PFSK-1 (cell line): ENCODE measurements around the gene AMDHD2.
A peak's percentile ranks its signal among the peaks of the same experiment; 100 is the strongest.

ENCODE experiments used
- FOXP2 ChIP-seq: optimal IDR thresholded peaks from 2 replicates; pipeline ENCODE3; 2011; ENCODE audit warnings: borderline replicate concordance, control low read depth, inconsistent platforms; ENCODE audit not compliant: insufficient read depth; ENCODE audit errors: extremely low read length, extremely low read depth
- POLR2AphosphoS5 ChIP-seq: IDR thresholded peaks from 2 replicates; pipeline ENCODE4 v1.6.1; 2012; ENCODE audit warnings: low read depth, mild to moderate bottlenecking, control low read depth, low read length, moderate library complexity
- SIN3A ChIP-seq: IDR thresholded peaks from 2 replicates; pipeline ENCODE4 v1.6.1; 2012; ENCODE audit warnings: mild to moderate bottlenecking, low read length, moderate library complexity, borderline replicate concordance; ENCODE audit not compliant: insufficient read depth
- TAF1 ChIP-seq: IDR thresholded peaks from 2 replicates; pipeline ENCODE4 v1.6.1; 2012; ENCODE audit warnings: low read length, control low read depth, borderline replicate concordance; ENCODE audit not compliant: insufficient read depth
- TF ChIP-seq, protein P1 (sequence below), 2 experiments: IDR thresholded peaks; 2 replicates each; pipeline versions ENCODE4 v1.6.1 to v1.8.0; 2011 to 2012; ENCODE audit warnings: low read depth in 2 of 2, low read length in 2 of 2, control low read depth in 1 of 2, inconsistent platforms in 1 of 2, mild to moderate bottlenecking in 1 of 2, moderate library complexity in 1 of 2; ENCODE audit not compliant: insufficient read depth in 1 of 2

AMDHD2 gene

DNA sequence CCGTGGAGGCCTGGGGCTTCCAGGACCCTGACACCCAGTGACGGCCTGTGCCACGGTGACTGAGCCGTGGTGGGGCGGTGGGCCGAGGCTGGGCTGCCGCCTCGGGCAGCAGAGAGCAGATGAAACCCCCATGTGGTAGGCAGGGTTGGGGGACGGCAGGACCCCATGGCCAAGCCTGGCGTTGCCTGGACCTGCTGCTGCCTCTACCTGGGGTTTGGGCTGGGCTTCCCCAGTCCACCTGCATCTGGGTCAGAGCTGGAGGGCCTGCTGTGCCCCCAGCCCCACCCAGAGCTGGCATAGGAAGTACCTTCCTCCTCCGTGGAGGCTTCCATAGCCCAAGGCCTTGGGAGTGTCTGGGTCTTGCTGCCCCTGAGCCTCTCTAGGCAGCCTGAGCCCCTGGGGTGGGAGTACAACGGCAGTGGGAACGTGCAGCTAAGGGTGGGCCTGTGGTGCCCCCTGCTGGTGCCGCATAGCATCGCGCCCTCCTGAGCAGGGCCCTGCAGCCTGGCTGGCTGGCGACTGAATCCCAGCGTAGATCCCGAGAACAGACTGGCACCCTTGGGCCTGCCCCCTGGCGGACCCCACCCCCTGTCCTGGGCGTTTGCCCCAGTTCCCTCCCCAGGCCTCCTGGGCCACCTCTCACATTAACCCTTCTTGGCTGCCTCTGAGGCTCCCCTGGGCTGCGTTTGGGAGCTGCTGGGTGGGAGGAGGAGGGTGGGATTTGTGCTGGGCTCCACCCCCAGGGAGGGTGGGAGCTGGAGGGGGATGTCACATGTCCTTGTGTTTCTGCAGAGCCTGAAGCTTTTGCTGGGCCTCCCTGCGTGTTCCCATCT lies 19.0 kb upstream of the AMDHD2 start:
- TF ChIP-seq SIN3A (no peak), FOXP2 (peak; percentile 61)

DNA sequence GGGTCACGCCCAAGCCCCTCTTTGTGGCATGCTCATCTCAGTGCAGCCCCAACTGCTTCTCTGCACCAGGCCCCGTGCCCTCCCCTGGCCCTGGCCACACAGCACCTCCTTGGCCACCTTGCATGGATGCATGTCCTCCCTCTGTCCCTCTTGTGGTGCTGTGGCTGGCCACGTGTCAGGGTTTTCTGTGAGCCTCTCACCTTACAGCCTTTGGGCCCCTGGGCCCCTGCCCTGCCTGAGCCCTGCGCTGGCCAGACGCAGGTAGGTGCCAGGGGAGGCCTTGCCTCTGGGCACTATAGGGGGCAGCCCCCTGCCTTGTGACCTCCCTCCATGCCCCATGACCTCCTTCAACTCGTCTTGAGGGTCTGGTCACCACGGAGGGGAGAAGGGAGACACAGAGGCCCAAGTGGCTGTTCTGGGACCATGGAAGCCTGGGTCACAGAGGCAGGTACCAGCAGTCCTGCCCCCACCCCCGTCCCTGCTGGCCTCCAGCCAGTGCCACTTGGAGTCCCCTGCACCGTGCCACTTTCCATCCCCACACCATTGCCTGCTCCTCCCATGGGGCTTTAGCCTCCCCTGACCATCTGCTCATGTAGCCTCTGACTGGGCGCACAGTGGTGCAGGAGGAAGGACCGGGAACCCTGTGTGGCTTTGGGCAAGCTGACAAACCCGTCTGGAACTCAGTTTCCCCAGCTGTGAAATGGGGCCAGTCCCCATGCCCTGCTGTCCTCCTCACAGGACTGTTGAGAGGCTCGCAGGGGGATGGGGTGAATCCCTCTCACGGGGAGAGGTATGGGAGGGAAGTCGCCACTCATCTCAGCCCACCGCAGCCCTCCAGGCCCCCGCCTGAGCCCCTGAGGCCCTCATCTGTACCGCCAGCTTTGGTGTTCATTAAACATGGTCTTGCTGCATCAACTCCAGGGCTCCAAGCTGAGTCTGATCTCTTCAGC lies 17.9 kb upstream of the AMDHD2 start:
- no peak for TF ChIP-seq SIN3A
- TF ChIP-seq FOXP2 = no peak
- no peak for TF ChIP-seq POLR2AphosphoS5
- TF ChIP-seq TAF1 = no peak
- TF ChIP-seq, protein P1, sequence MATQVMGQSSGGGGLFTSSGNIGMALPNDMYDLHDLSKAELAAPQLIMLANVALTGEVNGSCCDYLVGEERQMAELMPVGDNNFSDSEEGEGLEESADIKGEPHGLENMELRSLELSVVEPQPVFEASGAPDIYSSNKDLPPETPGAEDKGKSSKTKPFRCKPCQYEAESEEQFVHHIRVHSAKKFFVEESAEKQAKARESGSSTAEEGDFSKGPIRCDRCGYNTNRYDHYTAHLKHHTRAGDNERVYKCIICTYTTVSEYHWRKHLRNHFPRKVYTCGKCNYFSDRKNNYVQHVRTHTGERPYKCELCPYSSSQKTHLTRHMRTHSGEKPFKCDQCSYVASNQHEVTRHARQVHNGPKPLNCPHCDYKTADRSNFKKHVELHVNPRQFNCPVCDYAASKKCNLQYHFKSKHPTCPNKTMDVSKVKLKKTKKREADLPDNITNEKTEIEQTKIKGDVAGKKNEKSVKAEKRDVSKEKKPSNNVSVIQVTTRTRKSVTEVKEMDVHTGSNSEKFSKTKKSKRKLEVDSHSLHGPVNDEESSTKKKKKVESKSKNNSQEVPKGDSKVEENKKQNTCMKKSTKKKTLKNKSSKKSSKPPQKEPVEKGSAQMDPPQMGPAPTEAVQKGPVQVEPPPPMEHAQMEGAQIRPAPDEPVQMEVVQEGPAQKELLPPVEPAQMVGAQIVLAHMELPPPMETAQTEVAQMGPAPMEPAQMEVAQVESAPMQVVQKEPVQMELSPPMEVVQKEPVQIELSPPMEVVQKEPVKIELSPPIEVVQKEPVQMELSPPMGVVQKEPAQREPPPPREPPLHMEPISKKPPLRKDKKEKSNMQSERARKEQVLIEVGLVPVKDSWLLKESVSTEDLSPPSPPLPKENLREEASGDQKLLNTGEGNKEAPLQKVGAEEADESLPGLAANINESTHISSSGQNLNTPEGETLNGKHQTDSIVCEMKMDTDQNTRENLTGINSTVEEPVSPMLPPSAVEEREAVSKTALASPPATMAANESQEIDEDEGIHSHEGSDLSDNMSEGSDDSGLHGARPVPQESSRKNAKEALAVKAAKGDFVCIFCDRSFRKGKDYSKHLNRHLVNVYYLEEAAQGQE (IDR thresholded peaks at IDR 0.05; ENCODE audit: insufficient read depth in 1 of 2, low read depth in 2 of 2, low read length in 2 of 2) = no peak

DNA sequence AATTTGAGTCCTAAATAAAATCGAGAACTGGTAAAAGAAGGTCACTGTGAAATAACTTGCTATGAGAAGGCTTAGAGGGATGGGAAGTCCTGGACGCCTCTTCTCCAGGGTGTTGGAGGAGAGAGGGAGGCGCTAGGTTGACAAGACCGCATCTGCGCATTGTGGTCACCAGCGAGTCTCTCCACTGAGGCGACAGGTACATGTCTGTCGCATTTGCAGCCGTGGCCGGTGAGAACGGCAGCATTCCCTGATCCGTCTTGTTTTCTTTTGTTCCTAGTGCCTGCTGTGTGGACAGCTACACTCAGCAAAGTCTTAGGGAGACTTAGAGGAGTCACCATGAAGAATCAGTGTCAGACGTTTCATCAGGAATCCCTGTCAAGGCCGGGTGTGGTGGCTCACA lies 14.5 kb upstream of the AMDHD2 start:
- TF ChIP-seq TAF1 = no peak

DNA sequence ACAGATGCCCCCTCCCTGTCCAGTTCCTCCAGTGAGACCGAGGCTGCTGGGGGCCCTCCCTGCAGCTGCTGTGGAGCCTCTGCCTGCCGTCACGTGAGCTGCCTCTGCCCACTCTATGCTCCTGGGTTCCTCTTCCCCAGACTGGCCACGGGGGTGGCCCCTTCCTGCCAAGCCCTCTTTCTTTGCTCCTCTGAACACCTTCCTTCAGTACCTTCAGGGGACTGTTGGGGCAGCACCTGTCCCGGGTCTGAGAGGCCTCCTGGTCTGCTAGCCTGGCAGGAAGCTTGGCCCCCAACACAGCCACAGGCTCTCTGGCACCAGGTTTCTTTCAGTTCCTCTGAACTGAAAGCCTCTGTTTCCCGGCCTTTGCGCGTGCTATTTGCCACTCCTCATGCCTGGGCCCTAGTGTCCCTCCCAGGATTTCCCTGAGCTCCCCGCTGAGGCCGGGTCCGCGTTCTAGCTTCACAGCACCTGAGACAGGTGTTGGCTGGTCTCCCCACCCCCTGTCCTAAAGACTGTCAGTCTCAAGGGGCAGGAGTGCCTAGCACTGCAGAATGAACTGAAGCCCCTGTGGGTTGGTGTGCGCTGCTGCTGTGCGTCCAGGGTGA lies 13.0 kb upstream of the AMDHD2 start:
- no peak for TF ChIP-seq SIN3A
- TF ChIP-seq FOXP2 = no peak
- no peak for TF ChIP-seq TAF1
- TF ChIP-seq, protein P1 (IDR thresholded peaks at IDR 0.05; ENCODE audit: insufficient read depth in 1 of 2, low read depth in 2 of 2, low read length in 2 of 2) = no peak
- no peak for TF ChIP-seq POLR2AphosphoS5

DNA sequence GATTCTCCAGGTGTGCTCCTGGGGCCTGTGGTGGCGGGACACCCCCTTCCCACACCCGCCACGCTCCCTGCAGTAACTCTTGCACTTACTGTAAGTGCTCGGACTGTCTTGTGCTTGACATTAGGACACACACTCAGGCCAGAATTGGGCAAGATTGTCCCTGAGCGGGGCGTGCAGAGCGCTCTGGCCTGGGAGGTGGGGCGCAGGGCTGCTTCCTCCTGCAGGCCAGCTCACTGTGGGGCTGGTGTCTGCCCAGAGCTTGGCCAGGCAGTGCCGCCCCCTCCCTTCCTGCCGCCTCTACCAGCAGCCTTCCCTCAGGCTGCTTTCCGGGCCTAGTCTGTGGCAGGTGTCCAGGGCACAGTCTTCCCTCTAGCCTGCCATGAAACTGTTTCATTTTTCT lies 12.5 kb upstream of the AMDHD2 start:
- TF ChIP-seq FOXP2 (no peak), POLR2AphosphoS5 (no peak)
- TF ChIP-seq, protein P1 (IDR thresholded peaks at IDR 0.05; ENCODE audit: insufficient read depth in 1 of 2, low read depth in 2 of 2, low read length in 2 of 2) = no peak

DNA sequence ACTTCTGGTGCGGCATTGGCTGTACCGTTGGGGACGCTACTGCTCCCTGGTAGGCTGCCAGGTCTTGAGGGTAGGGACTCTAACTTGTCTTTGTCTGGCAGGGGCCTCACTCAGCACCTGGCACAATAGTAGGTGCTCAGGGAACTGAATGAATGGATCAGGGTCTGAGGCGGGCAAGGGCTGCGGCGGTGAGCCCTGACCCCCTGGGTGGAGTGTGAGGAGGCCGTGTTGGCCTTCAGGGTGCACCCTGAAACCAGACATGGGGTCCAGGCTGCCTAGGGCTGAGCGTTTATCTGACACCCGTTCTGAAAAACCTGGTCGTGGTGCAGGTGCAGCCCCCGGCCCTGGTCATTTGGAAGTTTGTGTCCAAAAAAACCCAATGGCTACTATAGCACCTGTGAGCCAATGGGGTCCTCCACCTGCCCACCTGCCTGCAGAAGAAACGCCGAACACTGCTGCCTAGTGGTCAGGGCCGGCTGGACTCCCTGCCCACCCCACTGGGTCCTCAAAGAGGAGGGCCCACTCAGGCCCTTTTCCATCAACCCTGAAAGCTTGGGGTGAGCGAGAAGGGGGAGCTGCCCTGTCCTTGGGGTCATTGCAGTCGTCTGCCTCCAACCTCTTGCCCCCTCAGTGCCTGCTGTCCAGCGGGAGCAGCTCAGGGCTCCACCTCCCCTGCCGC lies 11.3 kb upstream of the AMDHD2 start:
- TF ChIP-seq, protein P1 (IDR thresholded peaks at IDR 0.05; ENCODE audit: insufficient read depth in 1 of 2, low read depth in 2 of 2, low read length in 2 of 2) = no peak
- no peak for TF ChIP-seq SIN3A
- TF ChIP-seq POLR2AphosphoS5 = no peak
- TF ChIP-seq TAF1 = no peak
- no peak for TF ChIP-seq FOXP2
